A673 (cell line): ENCODE data around the gene ABCA4. TPM values are rescaled to one million over a fixed set of nuclear protein-coding genes. Genes with fewer than 3 reads are reported as not detected.

Source experiments
- BruUV-seq: library from RNA; stranded (reverse); fragments of 400-500 nt; replicated peaks from 2 replicates; lab custom pipeline; 2021; lab: Mats Ljungman, UMichigan
- CTCF ChIA-PET: fragments of 300-600 bp; sonication (Branson Sonifier 250); formaldehyde crosslinking; loops from one replicate; lab custom pipeline; 2022; ENCODE audit warnings: antibody characterized with exemption; lab: Charles Lee
- POLR2A ChIA-PET: fragments of 300-600 bp; sonication (Branson Sonifier 250); formaldehyde crosslinking; loops from one replicate; lab custom pipeline; 2022; ENCODE audit warnings: antibody characterized with exemption; ENCODE audit not compliant: low non-redundant PET; lab: Charles Lee
- DNase-seq: peaks from one replicate; pipeline ENCODE4 v3.0.0-alpha.2; 2015; ENCODE audit warnings: low spot score
- H3K27ac ChIP-seq: fragments of 200-600 bp; sonication (generic); 2 replicates; pipeline ENCODE4 v1.5.1; 2016; ENCODE audit warnings: mixed run types, low read depth, mild to moderate bottlenecking, mixed read lengths, antibody characterized with exemption, low read length; ENCODE audit not compliant: poor library complexity, severe bottlenecking
- H3K27me3 ChIP-seq: fragments of 200-600 bp; sonication (generic); replicated peaks from 2 replicates; pipeline ENCODE4 v1.6.1; 2017; ENCODE audit warnings: mixed run types, low read depth, mild to moderate bottlenecking, mixed read lengths, antibody characterized with exemption, low read length; ENCODE audit not compliant: insufficient read depth, poor library complexity
- H3K36me3 ChIP-seq: fragments of 200-600 bp; sonication (generic); 2 replicates; pipeline ENCODE4 v1.6.1; 2016; ENCODE audit warnings: mixed run types, mild to moderate bottlenecking, mixed read lengths, antibody characterized with exemption, low read length; ENCODE audit not compliant: insufficient read depth, poor library complexity, severe bottlenecking
- H3K4me1 ChIP-seq: fragments of 200-600 bp; sonication (generic); 2 replicates; pipeline ENCODE4 v1.6.1; 2017; ENCODE audit warnings: mixed run types, mild to moderate bottlenecking, mixed read lengths, antibody characterized with exemption, low read length; ENCODE audit not compliant: insufficient read depth, poor library complexity, severe bottlenecking
- H3K4me3 ChIP-seq: fragments of 200-600 bp; sonication (generic); 2 replicates; pipeline ENCODE4 v1.5.1; 2016; ENCODE audit warnings: low read depth, mixed run types, mild to moderate bottlenecking, mixed read lengths, low read length; ENCODE audit not compliant: poor library complexity, severe bottlenecking
- H3K9me3 ChIP-seq: fragments of 200-600 bp; sonication (generic); 2 replicates; pipeline ENCODE4 v1.6.1; 2016; ENCODE audit warnings: mixed run types, low read depth, mild to moderate bottlenecking, mixed read lengths, antibody characterized with exemption, low read length; ENCODE audit not compliant: poor library complexity, severe bottlenecking
- CTCF ChIP-seq: fragments of 300-800, 200-600 bp; sonication (generic); conservative IDR thresholded peaks from 2 replicates; pipeline ENCODE4 v1.5.1; 2017; ENCODE audit warnings: low read depth, mild to moderate bottlenecking, antibody characterized with exemption, low read length, moderate library complexity, mixed read lengths
- EZH2 ChIP-seq: fragments of 200-600 bp; sonication (generic); IDR thresholded peaks from 2 replicates; pipeline ENCODE4 v1.6.1; 2017; ENCODE audit warnings: borderline replicate concordance, low read depth, mild to moderate bottlenecking, mixed read lengths, antibody characterized with exemption, low read length; ENCODE audit not compliant: poor library complexity, severe bottlenecking
- intact Hi-C: fragments of 100-400 bp; cut with micrococcal nuclease; formaldehyde crosslinking; loops from one replicate; pipeline ENCODE4 v1.10.0; 2022; ENCODE audit not compliant: unreplicated experiment
- total RNA-seq: library from RNA; stranded (reverse); gene quantifications from 2 replicates; pipeline ENCODE4 v1.2.3, GENCODE V29; 2021

The ABCA4 gene
- total RNA-seq, 1 experiment from 2014 or later, result 0.09 TPM

GRCh38 chr1:94115254-94115899 is 5.6 kb downstream of the ABCA4 start:
- H3K9me3 ChIP-seq, result no peaks in the 10 kb centered on the region
- ChIA-PET CTCF (no interaction called here), POLR2A (no interaction called here)
- H3K4me3 ChIP-seq, result no peak overlapping the region
- peaks cover 24% of the 10 kb centered on the region for H3K4me1 ChIP-seq
- H3K27me3 ChIP-seq, result no peaks in the 10 kb centered on the region
- no TSS peak for BruUV-seq
- no peak for DNase-seq
- intact Hi-C loops, result no loop called here
- TF ChIP-seq CTCF (no peak), EZH2 (no peak)
- no peak overlapping the region for H3K27ac ChIP-seq
- H3K36me3 ChIP-seq, result no peaks in the 10 kb centered on the region

- TF ChIP-seq EZH2 (no peak), CTCF (no peak)
- no TSS peak for BruUV-seq
- POLR2A ChIA-PET, result no interaction called here
- Histone ChIP-seq H3K27ac (no peak overlapping the region), H3K4me1 (peaks cover 24% of the 10 kb centered on the region), H3K27me3 (no peaks in the 10 kb centered on the region), H3K9me3 (no peaks in the 10 kb centered on the region), H3K4me3 (no peak overlapping the region), H3K36me3 (no peaks in the 10 kb centered on the region)
- CTCF ChIA-PET, result no interaction called here
- intact Hi-C loops, result no loop called here
- no peak for DNase-seq
These were observed 7.2 kb downstream of the ABCA4 start for GRCh38 chr1:94113589-94114226.

DNA sequence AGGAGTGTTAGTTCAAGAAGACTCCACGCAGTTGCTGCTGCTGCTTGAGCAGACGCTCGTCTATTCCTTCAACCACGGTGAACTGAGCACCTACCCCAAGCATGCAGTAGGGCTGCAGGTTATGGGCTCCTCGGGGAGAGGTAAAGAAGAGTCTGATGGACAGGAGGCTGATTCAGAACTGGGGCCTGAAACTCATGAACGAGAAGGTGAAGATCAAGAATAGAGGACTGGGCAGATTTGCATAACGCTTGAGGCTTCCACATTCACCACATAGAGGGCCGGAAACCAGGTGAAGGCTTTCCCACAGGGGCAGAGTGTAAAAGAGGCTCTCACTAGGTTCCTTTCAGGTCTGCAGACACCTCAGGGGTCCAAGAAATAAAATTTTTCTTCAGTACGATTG is 9.1 kb downstream of the ABCA4 start:
- BruUV-seq, result no TSS peak
- CTCF ChIA-PET, result no interaction called here
- no peaks in the 10 kb centered on the region for H3K9me3 ChIP-seq
- no peak overlapping the region for H3K4me3 ChIP-seq
- no peak overlapping the region for H3K27ac ChIP-seq
- intact Hi-C loops, result no loop called here
- POLR2A ChIA-PET, result no interaction called here
- DNase-seq, result no peak
- H3K4me1 ChIP-seq, result peaks cover 12% of the 10 kb centered on the region
- H3K27me3 ChIP-seq, result no peaks in the 10 kb centered on the region
- no peak for TF ChIP-seq EZH2
- TF ChIP-seq CTCF, result no peak
- no peaks in the 10 kb centered on the region for H3K36me3 ChIP-seq
